Mesendoderm (in vitro differentiated cells): ENCODE results near the gene PIAS1.
"Not testable (repeated sequence)": the region's sequence is repeated elsewhere in the genome, so short reads cannot be mapped to it uniquely, and the experiment has no call there.

Experiments
- DNase-seq: peaks from one replicate; pipeline ENCODE4 v3.0.0; 2013
- H2AK5ac ChIP-seq: 2 replicates; pipeline ENCODE4 v1.6.1; 2013; ENCODE audit warnings: low read length, inconsistent platforms
- H2BK120ac ChIP-seq: 2 replicates; pipeline ENCODE4 v1.6.1; 2013; ENCODE audit warnings: low read depth, mild to moderate bottlenecking, low read length, moderate library complexity, mixed read lengths
- H2BK15ac ChIP-seq: replicated peaks from 2 replicates; pipeline ENCODE4 v1.6.1; 2013; ENCODE audit warnings: low read depth, mild to moderate bottlenecking, moderate library complexity
- H2BK5ac ChIP-seq: 2 replicates; pipeline ENCODE4 v1.6.1; 2013; ENCODE audit warnings: low read length, inconsistent platforms
- H3K18ac ChIP-seq: 2 replicates; pipeline ENCODE4 v1.6.1; 2013; ENCODE audit warnings: mild to moderate bottlenecking, low read length, mixed read lengths
- H3K23ac ChIP-seq: one replicate; pipeline ENCODE4 v1.6.1; 2013; ENCODE audit warnings: low read length
- H3K27ac ChIP-seq: 2 replicates; pipeline ENCODE4 v1.5.1; 2013; ENCODE audit warnings: low read depth, mild to moderate bottlenecking, inconsistent platforms, low read length, moderate library complexity
- H3K27me3 ChIP-seq: 2 replicates; pipeline ENCODE4 v1.6.1; 2013; ENCODE audit warnings: low read length, control low read depth, mild to moderate bottlenecking, inconsistent platforms; ENCODE audit not compliant: insufficient read depth, poor library complexity
- H3K36me3 ChIP-seq: 2 replicates; pipeline ENCODE4 v1.6.1; 2013; ENCODE audit warnings: low read length, inconsistent platforms; ENCODE audit not compliant: control insufficient read depth, insufficient read depth
- H3K4ac ChIP-seq: one replicate; pipeline ENCODE4 v1.6.1; 2013; ENCODE audit warnings: low read depth, mild to moderate bottlenecking, low read length, moderate library complexity
- H3K4me1 ChIP-seq: 2 replicates; pipeline ENCODE4 v1.6.1; 2013; ENCODE audit warnings: low read depth, low read length, inconsistent platforms; ENCODE audit not compliant: control insufficient read depth
- H3K4me2 ChIP-seq: 2 replicates; pipeline ENCODE4 v1.6.1; 2013; ENCODE audit warnings: low read length
- H3K4me3 ChIP-seq: 2 replicates; pipeline ENCODE4 v1.5.1; 2013; ENCODE audit warnings: mild to moderate bottlenecking, low read length
- H3K56ac ChIP-seq: one replicate; pipeline ENCODE4 v1.6.1; 2013; ENCODE audit warnings: low read length
- H3K79me1 ChIP-seq: 2 replicates; pipeline ENCODE4 v1.6.1; 2013; ENCODE audit warnings: low read length, inconsistent platforms
- H3K79me2 ChIP-seq: 2 replicates; pipeline ENCODE4 v1.6.1; 2013; ENCODE audit warnings: mild to moderate bottlenecking, low read length; ENCODE audit not compliant: control insufficient read depth, insufficient read depth
- H3K9ac ChIP-seq: 2 replicates; pipeline ENCODE4 v1.6.1; 2013; ENCODE audit warnings: low read length, inconsistent platforms
- H4K5ac ChIP-seq: one replicate; pipeline ENCODE4 v1.6.1; 2013; ENCODE audit warnings: low read length
- H4K8ac ChIP-seq: one replicate; pipeline ENCODE4 v1.6.1; 2013; ENCODE audit warnings: low read depth, mild to moderate bottlenecking, control low read depth, low read length, moderate library complexity
- WGBS: extraction: QIAGEN DNeasy Blood & Tissue Kit; methylation state at CpG from one replicate; pipeline ENCODE4 v1.1.7; 2013; ENCODE audit warnings: low lambda C conversion rate, missing lambda C conversion rate; ENCODE audit not compliant: insufficient coverage; ENCODE audit errors: extremely low coverage; 5-methylcytosine and 5-hydroxymethylcytosine counted together

The PIAS1 gene

DNA sequence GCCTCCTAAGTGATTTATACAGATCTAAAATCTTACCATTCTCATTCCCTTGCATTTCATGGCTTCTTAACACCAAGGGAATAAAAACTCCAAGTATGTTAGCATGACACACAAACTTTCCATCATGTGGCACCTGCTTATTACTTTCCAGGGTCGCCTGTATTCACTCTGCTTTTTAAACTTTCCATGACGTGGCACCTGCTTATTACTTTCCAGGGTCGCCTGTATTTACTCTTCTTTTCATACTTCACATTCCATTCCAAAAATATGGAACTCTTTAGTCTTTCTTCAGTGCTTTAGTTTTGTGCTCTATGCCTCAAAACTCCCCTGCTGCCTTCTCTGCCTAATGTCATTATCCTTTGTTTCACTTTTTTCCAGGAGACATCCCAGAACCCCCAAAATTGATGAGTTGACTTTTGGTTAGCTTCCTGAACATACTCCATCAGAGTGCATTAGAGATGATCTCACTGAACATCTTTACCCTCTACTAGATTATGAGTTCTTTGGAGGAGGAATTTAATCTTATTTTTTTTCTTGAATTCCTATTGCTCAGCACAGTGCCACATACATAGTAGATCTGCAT lies 104.0 kb downstream of the PIAS1 start:
- Histone ChIP-seq H3K4me2 (no peak overlapping the region), H2BK120ac (no peak overlapping the region), H3K79me1 (no peaks in the 10 kb centered on the region), H3K4me3 (no peak overlapping the region), H3K27me3 (no peaks in the 10 kb centered on the region), H2AK5ac (no peak overlapping the region), H2BK5ac (no peak overlapping the region), H3K27ac (no peak overlapping the region), H3K4ac (no peak overlapping the region), H2BK15ac (no peak overlapping the region), H3K23ac (no peak overlapping the region), H3K36me3 (no peaks in the 10 kb centered on the region), H3K4me1 (no peaks in the 10 kb centered on the region), H3K9ac (no peak overlapping the region), H3K79me2 (no peaks in the 10 kb centered on the region), H3K18ac (no peak overlapping the region), H3K56ac (no peak overlapping the region), H4K5ac (no peak overlapping the region), H4K8ac (no peak overlapping the region)
- no peak for DNase-seq
- no CpG with 5 or more reads among the region's 3 CpGs for WGBS

- no peak for DNase-seq
- no peak overlapping the region for H3K9ac ChIP-seq
- H3K4me1 ChIP-seq = no peaks in the 10 kb centered on the region
- no peaks in the 10 kb centered on the region for H3K79me1 ChIP-seq
- no peak overlapping the region for H3K4me3 ChIP-seq
- H3K18ac ChIP-seq = no peak overlapping the region
- no peak overlapping the region for H3K4me2 ChIP-seq
- no peaks in the 10 kb centered on the region for H3K36me3 ChIP-seq
- no peak overlapping the region for H3K23ac ChIP-seq
- H2BK120ac ChIP-seq = no peak overlapping the region
- no peak overlapping the region for H4K5ac ChIP-seq
- H2BK5ac ChIP-seq = no peak overlapping the region
- H3K56ac ChIP-seq = no peak overlapping the region
- H3K27me3 ChIP-seq = no peaks in the 10 kb centered on the region
- H2BK15ac ChIP-seq = no peak overlapping the region
- no peak overlapping the region for H2AK5ac ChIP-seq
- no peak overlapping the region for H3K4ac ChIP-seq
- H4K8ac ChIP-seq = no peak overlapping the region
- H3K79me2 ChIP-seq = no peaks in the 10 kb centered on the region
- H3K27ac ChIP-seq = no peak overlapping the region
Observed at GRCh38 chr15:68163191-68163590, 109.1 kb downstream of the PIAS1 start.

GRCh38 chr15:68166847-68167246 lies 112.7 kb downstream of the PIAS1 start:
- Histone ChIP-seq H3K18ac (no peak overlapping the region), H3K56ac (no peak overlapping the region), H2AK5ac (no peak overlapping the region), H4K8ac (no peak overlapping the region), H2BK5ac (no peak overlapping the region), H3K23ac (no peak overlapping the region), H4K5ac (no peak overlapping the region), H3K4me2 (no peak overlapping the region), H3K79me2 (no peaks in the 10 kb centered on the region), H2BK120ac (no peak overlapping the region), H3K79me1 (no peaks in the 10 kb centered on the region), H3K4ac (no peak overlapping the region), H3K36me3 (no peaks in the 10 kb centered on the region), H2BK15ac (no peak overlapping the region), H3K4me3 (no peak overlapping the region), H3K9ac (no peak overlapping the region), H3K27ac (no peak overlapping the region), H3K27me3 (no peaks in the 10 kb centered on the region), H3K4me1 (no peaks in the 10 kb centered on the region)
- DNase-seq = no peak
- WGBS = no CpG with 5 or more reads among the region's 4 CpGs

- not testable (repeated sequence) for H3K18ac ChIP-seq, H3K4me2 ChIP-seq, H3K4ac ChIP-seq, H2BK120ac ChIP-seq, H4K5ac ChIP-seq, H3K4me1 ChIP-seq, H2AK5ac ChIP-seq, H3K36me3 ChIP-seq, H2BK15ac ChIP-seq, H3K4me3 ChIP-seq, H3K79me2 ChIP-seq, H2BK5ac ChIP-seq, H3K27me3 ChIP-seq, H3K27ac ChIP-seq, H3K79me1 ChIP-seq, H3K56ac ChIP-seq, H4K8ac ChIP-seq, DNase-seq, H3K23ac ChIP-seq, H3K9ac ChIP-seq
- no CpG with 5 or more reads among the region's 2 CpGs for WGBS
Observed at GRCh38 chr15:68172037-68172436, 117.9 kb downstream of the PIAS1 start.

DNA sequence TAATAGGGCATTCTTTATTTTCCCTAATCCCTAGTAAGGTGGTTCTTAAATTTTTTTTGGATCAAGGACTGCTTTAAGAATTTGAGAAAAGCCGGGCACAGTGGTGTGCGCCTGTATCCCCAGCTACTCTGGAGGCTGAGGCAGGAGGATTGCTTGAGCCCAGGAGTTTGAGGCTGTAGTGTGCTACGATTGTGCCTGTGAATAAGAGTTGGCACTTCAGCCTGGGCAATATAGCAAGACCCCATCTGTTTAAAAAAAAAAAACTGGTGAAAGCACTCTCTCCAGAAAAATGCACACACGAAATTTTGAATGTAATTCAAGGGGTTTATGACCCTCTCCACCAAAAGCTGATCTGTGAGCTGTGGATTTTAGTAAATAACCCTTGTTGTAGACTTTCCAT lies 119.0 kb downstream of the PIAS1 start:
- Histone ChIP-seq H3K4ac (no peak overlapping the region), H3K23ac (no peak overlapping the region), H3K18ac (no peak overlapping the region), H3K36me3 (no peaks in the 10 kb centered on the region), H3K27ac (no peak overlapping the region), H3K4me1 (no peaks in the 10 kb centered on the region), H3K79me1 (no peaks in the 10 kb centered on the region), H3K56ac (no peak overlapping the region), H3K27me3 (no peaks in the 10 kb centered on the region), H2BK5ac (no peak overlapping the region), H3K4me3 (no peak overlapping the region), H4K5ac (no peak overlapping the region), H3K79me2 (no peaks in the 10 kb centered on the region), H2BK15ac (no peak overlapping the region), H3K4me2 (no peak overlapping the region), H2AK5ac (no peak overlapping the region), H3K9ac (no peak overlapping the region), H4K8ac (no peak overlapping the region), H2BK120ac (no peak overlapping the region)
- DNase-seq = no peak
- no CpG with 5 or more reads among the region's 4 CpGs for WGBS

DNA sequence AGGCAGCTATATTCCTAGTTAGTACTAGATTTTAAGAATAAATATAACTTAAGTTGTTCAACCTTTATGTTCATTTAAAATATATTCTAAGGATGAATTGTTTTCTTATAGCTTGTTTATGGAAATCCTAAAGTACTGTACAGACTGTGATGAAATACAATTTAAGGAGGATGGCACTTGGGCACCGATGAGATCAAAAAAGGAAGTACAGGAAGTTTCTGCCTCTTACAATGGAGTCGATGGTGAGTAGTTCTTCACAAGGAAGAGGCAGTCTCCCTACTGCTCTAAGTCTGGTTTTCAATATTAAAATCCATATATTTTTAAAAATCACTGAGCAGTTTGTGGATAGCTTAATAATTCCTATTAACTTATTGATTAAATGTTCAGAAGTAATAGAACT lies 121.4 kb downstream of the PIAS1 start:
- H2AK5ac ChIP-seq = no peak overlapping the region
- H2BK120ac ChIP-seq = no peak overlapping the region
- no peak overlapping the region for H2BK15ac ChIP-seq
- no peaks in the 10 kb centered on the region for H3K79me2 ChIP-seq
- no peaks in the 10 kb centered on the region for H3K79me1 ChIP-seq
- H3K4ac ChIP-seq = no peak overlapping the region
- WGBS = no CpG with 5 or more reads among the region's 2 CpGs
- no peak overlapping the region for H3K4me3 ChIP-seq
- no peak for DNase-seq
- no peak overlapping the region for H3K27ac ChIP-seq
- no peak overlapping the region for H2BK5ac ChIP-seq
- H3K36me3 ChIP-seq = no peaks in the 10 kb centered on the region
- H3K56ac ChIP-seq = no peak overlapping the region
- no peaks in the 10 kb centered on the region for H3K4me1 ChIP-seq
- H3K18ac ChIP-seq = no peak overlapping the region
- H3K27me3 ChIP-seq = no peaks in the 10 kb centered on the region
- no peak overlapping the region for H3K23ac ChIP-seq
- H3K9ac ChIP-seq = no peak overlapping the region
- H4K8ac ChIP-seq = no peak overlapping the region
- no peak overlapping the region for H3K4me2 ChIP-seq
- no peak overlapping the region for H4K5ac ChIP-seq
